Measurements from ENCODE around the gene GOLGA6B. TPM values are rescaled to one million over a fixed set of nuclear protein-coding genes. Genes with fewer than 3 reads are reported as not detected.
"Not testable (repeated sequence)": the region's sequence is repeated elsewhere in the genome, so short reads cannot be mapped to it uniquely, and the experiment has no call there.

Gene GOLGA6B
- total RNA-seq, 2 experiments from 2014 or later: not detected

GRCh38 chr15:72642271-72642670 is 12.2 kb upstream of the GOLGA6B start:
- H3K4me1 Mint-ChIP-seq, H3K4me3 Mint-ChIP-seq, H3K9me3 Mint-ChIP-seq, H3K27ac Mint-ChIP-seq, H3K36me3 Mint-ChIP-seq, H3K27me3 Mint-ChIP-seq, DNase-seq: not testable (repeated sequence)

DNA sequence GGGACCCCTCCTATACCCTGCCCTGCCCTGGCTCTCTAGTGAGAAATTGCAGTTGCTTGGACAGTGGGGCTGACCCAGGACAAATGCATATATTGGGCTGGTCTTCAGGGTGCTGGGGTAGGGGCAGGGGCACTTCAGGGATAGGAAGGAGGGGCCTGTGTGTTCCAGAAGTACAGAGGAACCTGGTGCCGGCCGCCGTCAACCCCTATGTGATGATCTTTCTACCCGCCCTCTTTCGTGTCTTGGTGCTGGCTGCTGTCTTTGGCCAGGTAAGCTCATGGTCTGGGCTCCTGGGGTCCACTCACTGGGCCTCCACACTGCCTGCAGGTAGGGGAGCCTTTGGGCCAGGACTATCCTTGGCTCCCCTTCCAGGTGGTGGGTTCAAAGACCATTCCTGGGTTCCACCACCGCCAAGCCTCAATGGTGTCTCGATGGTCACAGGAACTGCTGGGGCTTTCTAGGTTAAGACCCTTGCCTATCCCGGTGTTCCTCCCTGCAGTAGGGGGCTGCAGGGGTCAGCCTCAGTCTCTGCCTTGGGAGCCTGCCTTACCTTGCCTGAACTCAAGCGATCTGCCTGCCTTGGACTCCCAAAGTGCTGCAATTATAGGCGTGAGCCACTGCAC is 5.8 kb upstream of the GOLGA6B start:
- H3K36me3 Mint-ChIP-seq, H3K27me3 Mint-ChIP-seq, H3K9me3 Mint-ChIP-seq, DNase-seq, H3K27ac Mint-ChIP-seq, H3K4me1 Mint-ChIP-seq, H3K4me3 Mint-ChIP-seq: not testable (repeated sequence)

GRCh38 chr15:72656014-72656413 is 1.5 kb downstream of the GOLGA6B start:
- H3K27me3 Mint-ChIP-seq, H3K36me3 Mint-ChIP-seq, H3K27ac Mint-ChIP-seq, DNase-seq, H3K4me1 Mint-ChIP-seq, H3K9me3 Mint-ChIP-seq, H3K4me3 Mint-ChIP-seq: not testable (repeated sequence)

GRCh38 chr15:72661081-72661480 is 6.6 kb downstream of the GOLGA6B start:
- not testable (repeated sequence) for H3K27me3 Mint-ChIP-seq, H3K9me3 Mint-ChIP-seq, H3K36me3 Mint-ChIP-seq, H3K4me1 Mint-ChIP-seq, H3K27ac Mint-ChIP-seq, H3K4me3 Mint-ChIP-seq, DNase-seq

- H3K9me3 Mint-ChIP-seq, H3K4me1 Mint-ChIP-seq, H3K27ac Mint-ChIP-seq, DNase-seq, H3K27me3 Mint-ChIP-seq, H3K36me3 Mint-ChIP-seq, H3K4me3 Mint-ChIP-seq: not testable (repeated sequence)
Measured at GRCh38 chr15:72663931-72664330, 9.4 kb downstream of the GOLGA6B start.

- H3K4me3 Mint-ChIP-seq, H3K27me3 Mint-ChIP-seq: not testable (repeated sequence)
Measured at GRCh38 chr15:72665706-72666105, 11.2 kb downstream of the GOLGA6B start.

GRCh38 chr15:72669803-72670202 is 15.3 kb downstream of the GOLGA6B start:
- not testable (repeated sequence) for H3K4me3 Mint-ChIP-seq, DNase-seq, H3K27ac Mint-ChIP-seq, H3K4me1 Mint-ChIP-seq, H3K36me3 Mint-ChIP-seq, H3K9me3 Mint-ChIP-seq
- peaks cover 20% of the 10 kb centered on the region for H3K27me3 Mint-ChIP-seq

More at GRCh38 chr15:72665706-72666105, 11.2 kb downstream of the GOLGA6B start:
- H3K36me3 Mint-ChIP-seq, H3K9me3 Mint-ChIP-seq, DNase-seq, H3K4me1 Mint-ChIP-seq, H3K27ac Mint-ChIP-seq: not testable (repeated sequence)

DNA sequence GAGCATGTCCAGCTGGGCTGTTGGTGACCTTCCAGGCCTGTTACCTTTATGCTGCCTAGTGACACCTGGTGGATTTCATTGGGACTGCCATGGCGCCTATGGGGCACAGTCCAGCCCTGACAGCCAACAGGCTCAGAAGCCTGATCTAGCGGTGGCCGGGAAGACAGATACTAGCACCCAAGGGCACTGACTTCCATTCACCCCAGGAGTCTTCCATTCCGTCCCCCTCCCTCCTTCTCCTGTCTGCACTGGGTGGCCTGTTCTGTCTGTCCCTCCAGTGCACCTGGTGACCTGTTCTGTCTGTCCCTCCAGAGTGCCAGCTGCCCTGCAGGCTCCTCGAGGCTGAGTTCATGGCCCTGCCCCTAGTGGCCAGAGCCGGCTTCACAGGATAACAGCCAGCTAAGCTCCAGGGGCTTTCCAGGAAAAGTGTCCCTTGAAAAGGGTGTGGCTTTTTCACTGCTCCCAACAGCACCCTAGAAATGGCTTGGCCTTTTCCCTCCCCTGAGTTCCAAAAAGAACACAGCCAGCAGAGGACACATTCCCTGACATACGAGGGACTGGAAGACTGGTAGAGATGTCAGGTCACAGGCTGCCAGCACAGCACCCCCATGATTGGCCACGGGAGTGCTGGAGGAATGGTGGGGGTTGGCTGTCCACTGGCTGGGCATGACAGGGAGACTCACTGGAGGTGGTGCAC is 16.3 kb downstream of the GOLGA6B start:
- peak; percentile 75 for DNase-seq
- H3K27me3 Mint-ChIP-seq: peaks cover 20% of the 10 kb centered on the region
- H3K9me3 Mint-ChIP-seq, H3K4me1 Mint-ChIP-seq, H3K36me3 Mint-ChIP-seq, H3K27ac Mint-ChIP-seq: not testable (repeated sequence)
- H3K4me3 Mint-ChIP-seq: peak overlapping the region; percentile 43

DNA sequence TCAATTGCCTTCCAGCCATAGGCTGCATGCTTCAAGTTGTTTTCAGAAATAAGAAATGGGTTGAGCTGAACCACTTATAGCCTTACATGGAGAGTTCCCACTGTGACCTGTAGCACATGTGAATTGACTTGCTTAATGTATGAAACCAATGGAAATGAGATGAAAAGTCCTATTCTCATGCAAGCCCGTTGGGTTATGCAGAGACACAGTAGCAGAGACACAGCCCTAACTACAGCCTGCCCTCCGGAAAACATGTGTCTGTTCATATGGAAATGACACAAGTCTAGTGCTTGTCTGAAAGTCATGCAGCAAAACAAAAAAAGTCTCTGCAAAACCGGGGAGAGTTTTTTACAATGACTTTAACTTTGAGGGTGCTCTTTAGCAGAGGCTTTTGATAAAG is 17.0 kb downstream of the GOLGA6B start:
- no peak for DNase-seq
- H3K27me3 Mint-ChIP-seq: peaks cover 20% of the 10 kb centered on the region
- H3K4me1 Mint-ChIP-seq: peaks cover 4% of the 10 kb centered on the region
- no peak overlapping the region for H3K4me3 Mint-ChIP-seq
- H3K9me3 Mint-ChIP-seq: no peaks in the 10 kb centered on the region
- H3K36me3 Mint-ChIP-seq: no peaks in the 10 kb centered on the region
- H3K27ac Mint-ChIP-seq: no peak overlapping the region

DNA sequence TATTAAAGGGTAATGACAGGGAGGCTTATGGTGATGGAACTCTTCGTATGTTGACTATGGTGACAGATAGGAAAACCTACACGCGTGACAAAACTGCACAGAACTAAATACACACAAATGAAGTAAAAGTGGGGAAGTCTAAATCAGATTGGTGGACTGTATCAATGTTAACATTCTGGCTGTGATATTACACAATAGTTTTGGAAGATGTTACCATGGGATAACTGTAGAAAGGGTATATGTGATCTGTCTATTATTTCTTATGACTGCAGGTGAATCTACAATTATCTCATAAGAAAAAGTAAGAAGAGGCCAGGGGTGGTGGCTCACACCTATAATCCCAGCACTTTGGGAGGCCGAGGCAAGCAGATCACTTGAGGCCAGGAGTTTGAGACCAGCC is 22.3 kb downstream of the GOLGA6B start:
- no peaks in the 10 kb centered on the region for H3K4me1 Mint-ChIP-seq
- DNase-seq: no peak
- peaks cover 33% of the 10 kb centered on the region for H3K27me3 Mint-ChIP-seq
- H3K4me3 Mint-ChIP-seq: no peak overlapping the region
- no peak overlapping the region for H3K27ac Mint-ChIP-seq
- no peaks in the 10 kb centered on the region for H3K9me3 Mint-ChIP-seq
- no peaks in the 10 kb centered on the region for H3K36me3 Mint-ChIP-seq

- no peaks in the 10 kb centered on the region for H3K9me3 Mint-ChIP-seq
- no peak overlapping the region for H3K27ac Mint-ChIP-seq
- H3K36me3 Mint-ChIP-seq: no peaks in the 10 kb centered on the region
- peaks cover 13% of the 10 kb centered on the region for H3K4me1 Mint-ChIP-seq
- DNase-seq: no peak
- no peak overlapping the region for H3K4me3 Mint-ChIP-seq
- H3K27me3 Mint-ChIP-seq: peaks cover 23% of the 10 kb centered on the region
Measured at GRCh38 chr15:72680931-72681330, 26.4 kb downstream of the GOLGA6B start.

DNA sequence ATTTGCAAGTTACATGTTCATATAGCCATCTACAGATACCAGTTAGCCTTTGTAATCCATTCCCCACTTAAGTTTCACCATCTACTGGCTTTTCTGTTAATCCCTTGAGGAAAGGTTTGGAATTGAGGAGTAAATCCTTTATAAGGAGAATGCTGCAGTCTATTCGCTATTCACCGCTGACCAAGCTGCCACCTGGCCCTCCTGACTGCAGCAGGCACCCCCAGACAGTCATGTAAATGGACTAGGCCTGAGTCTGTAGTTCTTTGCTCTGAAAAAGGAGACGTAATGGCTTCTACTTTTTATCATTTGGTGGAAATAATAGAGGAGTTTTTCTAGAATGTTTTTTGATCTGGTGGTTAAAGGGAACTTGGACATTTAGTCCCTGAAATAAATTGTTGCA is 28.3 kb downstream of the GOLGA6B start:
- Mint-ChIP-seq H3K36me3 (no peaks in the 10 kb centered on the region), H3K27ac (no peak overlapping the region), H3K27me3 (peaks cover 14% of the 10 kb centered on the region), H3K9me3 (no peaks in the 10 kb centered on the region), H3K4me1 (peaks cover 17% of the 10 kb centered on the region), H3K4me3 (no peak overlapping the region)
- no peak for DNase-seq

GRCh38 chr15:72685301-72685924 is 30.9 kb downstream of the GOLGA6B start:
- Mint-ChIP-seq H3K27me3 (no peaks in the 10 kb centered on the region), H3K9me3 (no peaks in the 10 kb centered on the region), H3K36me3 (no peaks in the 10 kb centered on the region), H3K27ac (peak overlapping the region; percentile 84), H3K4me3 (peak overlapping the region; percentile 94), H3K4me1 (peaks cover 17% of the 10 kb centered on the region)
- DNase-seq: no peak

- Mint-ChIP-seq H3K4me1 (peaks cover 17% of the 10 kb centered on the region), H3K27ac (peak within 1 kb of the TSS; percentile 84), H3K27me3 (no peaks in the 10 kb centered on the region), H3K36me3 (no peaks in the 10 kb centered on the region), H3K4me3 (peak within 1 kb of the TSS; percentile 94), H3K9me3 (no peaks in the 10 kb centered on the region)
- DNase-seq: peak; percentile 91
Measured at GRCh38 chr15:72685925-72686794, 31.7 kb downstream of the GOLGA6B start, which contains the start of the genes BBS4 and HIGD2B. Gene BBS4 (plus strand): TSS chr15:72686207. CDS start chr15:72686228, 21 bp downstream. Gene HIGD2B (minus strand): TSS chr15:72686182. CDS start chr15:72676374, 9,808 bp downstream.

DNA sequence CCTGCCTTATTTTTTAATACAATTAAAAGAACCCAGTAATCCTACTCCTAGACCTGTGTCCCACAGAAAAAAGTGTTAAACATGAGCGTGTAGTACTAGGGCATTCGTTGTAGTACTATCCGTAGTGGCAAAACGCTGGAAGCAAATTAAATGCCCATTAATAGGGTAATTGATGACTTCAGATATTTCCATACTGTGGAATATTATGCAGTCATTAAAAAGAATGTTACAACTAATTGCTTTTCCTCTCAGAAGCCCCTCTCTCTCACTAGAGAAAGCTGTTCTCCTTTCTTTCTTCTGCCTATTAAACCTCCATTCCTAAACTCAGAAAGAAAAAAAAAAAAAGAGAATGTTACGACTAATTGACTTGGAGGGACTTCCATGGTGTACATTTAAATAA is 34.2 kb downstream of the GOLGA6B start:
- no peak for DNase-seq
- Mint-ChIP-seq H3K36me3 (no peaks in the 10 kb centered on the region), H3K4me3 (no peak overlapping the region), H3K27me3 (no peaks in the 10 kb centered on the region), H3K4me1 (peaks cover 9% of the 10 kb centered on the region), H3K9me3 (no peaks in the 10 kb centered on the region), H3K27ac (no peak overlapping the region)

All from activated naive CD8-positive, alpha-beta T cell treated with anti-CD3 and anti-CD28 coated beads for 36 hours (primary cell).